GM12865 (cell line): Measurements from ENCODE around the gene TCTN3.
A peak's percentile ranks its signal among the peaks of the same experiment; 100 is the strongest.
"Not testable (repeated sequence)": the region's sequence is repeated elsewhere in the genome, so short reads cannot be mapped to it uniquely, and the experiment has no call there.

Experiments used
- DNase-seq: peaks from one replicate; pipeline ENCODE4 v3.0.0; 2010; ENCODE audit warnings: low read depth
- H3K4me3 ChIP-seq: 2 replicates; pipeline ENCODE4 v1.5.1; 2011; ENCODE audit warnings: mild to moderate bottlenecking, low read depth, low read length, control low read depth
- TF ChIP-seq, protein P1 (sequence below): IDR thresholded peaks from 2 replicates; pipeline ENCODE4 v1.5.1; 2011; ENCODE audit warnings: low read length, control low read depth, low read depth, inconsistent platforms; ENCODE audit not compliant: insufficient read depth; ENCODE audit errors: missing control alignments

Gene TCTN3

DNA sequence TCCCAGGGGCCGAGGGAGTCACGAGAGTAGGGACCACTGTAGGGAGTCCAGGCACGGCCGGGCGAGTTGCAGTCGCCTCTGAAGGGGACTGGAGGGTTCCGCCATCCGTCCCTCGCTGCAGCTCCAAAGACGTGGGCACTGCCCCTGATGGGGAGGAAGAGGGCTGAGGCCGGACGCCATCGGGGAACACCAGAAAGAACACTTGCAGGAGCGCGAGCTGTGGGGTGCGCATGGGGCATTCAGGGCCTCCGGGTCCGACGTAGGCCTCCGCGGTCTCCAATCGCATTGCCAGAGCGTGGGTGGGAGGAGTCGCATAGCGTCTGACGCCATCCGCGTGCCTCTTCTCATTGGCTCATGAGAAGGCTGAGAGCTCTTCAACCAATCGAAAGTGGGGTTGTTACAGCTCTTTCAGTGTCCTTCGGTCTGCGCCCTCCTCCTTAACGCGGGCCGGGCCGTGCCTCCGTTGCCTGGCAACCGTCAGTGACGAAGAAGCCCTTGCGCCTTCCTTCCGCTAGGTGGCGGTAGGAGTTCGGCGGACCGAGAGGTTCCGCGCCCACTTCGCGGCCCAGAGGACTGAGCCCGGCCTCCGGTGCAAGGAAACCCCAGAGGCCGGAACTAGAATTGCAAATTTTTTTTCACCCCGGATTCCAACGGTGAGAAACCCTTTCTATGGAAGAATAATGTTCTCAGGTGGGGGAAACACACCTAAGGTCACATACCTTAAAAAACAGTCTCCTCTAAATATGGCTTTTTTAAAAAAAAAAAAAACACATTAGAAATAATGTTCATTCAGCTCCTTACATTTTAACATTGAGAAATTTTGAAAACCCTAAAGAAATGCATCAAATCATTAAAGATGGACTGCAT is at the start of gene TCTN3:
TCTN3 (minus strand) TSS at position 260 of the 867 bp plus-strand sequence; CDS start at position 232, 28 bp downstream.
- TF ChIP-seq, protein P1, sequence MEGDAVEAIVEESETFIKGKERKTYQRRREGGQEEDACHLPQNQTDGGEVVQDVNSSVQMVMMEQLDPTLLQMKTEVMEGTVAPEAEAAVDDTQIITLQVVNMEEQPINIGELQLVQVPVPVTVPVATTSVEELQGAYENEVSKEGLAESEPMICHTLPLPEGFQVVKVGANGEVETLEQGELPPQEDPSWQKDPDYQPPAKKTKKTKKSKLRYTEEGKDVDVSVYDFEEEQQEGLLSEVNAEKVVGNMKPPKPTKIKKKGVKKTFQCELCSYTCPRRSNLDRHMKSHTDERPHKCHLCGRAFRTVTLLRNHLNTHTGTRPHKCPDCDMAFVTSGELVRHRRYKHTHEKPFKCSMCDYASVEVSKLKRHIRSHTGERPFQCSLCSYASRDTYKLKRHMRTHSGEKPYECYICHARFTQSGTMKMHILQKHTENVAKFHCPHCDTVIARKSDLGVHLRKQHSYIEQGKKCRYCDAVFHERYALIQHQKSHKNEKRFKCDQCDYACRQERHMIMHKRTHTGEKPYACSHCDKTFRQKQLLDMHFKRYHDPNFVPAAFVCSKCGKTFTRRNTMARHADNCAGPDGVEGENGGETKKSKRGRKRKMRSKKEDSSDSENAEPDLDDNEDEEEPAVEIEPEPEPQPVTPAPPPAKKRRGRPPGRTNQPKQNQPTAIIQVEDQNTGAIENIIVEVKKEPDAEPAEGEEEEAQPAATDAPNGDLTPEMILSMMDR: peak; percentile 98
- DNase-seq: peak; percentile 100
- H3K4me3 ChIP-seq: peak within 1 kb of the TSS; percentile 92

- TF ChIP-seq, protein P1: no peak
- peak overlapping the region; percentile 63 for H3K4me3 ChIP-seq
- no peak for DNase-seq
Measured at GRCh38 chr10:95742962-95743535, 49.3 kb upstream of the TCTN3 start.

DNA sequence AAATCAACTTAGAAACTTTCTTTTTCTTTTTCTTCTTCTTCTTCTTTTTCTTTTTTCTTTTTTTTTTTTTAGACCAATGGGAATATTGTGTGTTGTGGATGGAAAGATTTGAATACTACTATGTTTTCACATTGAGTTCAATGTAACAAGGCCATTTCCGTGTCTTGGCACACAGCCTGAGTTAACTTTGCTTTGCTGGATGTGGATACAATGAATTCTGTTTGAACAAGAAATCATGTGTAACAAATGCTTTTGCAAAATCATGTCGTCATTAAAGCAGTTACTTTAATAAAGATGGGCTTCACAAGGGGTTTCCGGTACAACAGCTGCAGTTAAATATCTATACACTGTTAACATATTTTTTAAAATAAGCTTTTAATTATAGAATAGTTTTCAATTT is 48.8 kb upstream of the TCTN3 start:
- TF ChIP-seq, protein P1: no peak
- peak; percentile 42 for DNase-seq
- H3K4me3 ChIP-seq: peak overlapping the region; percentile 63

GRCh38 chr10:95741807-95742467 is 48.2 kb upstream of the TCTN3 start:
- TF ChIP-seq, protein P1: peak; percentile 41
- DNase-seq: peak; percentile 77
- peak overlapping the region; percentile 63 for H3K4me3 ChIP-seq

GRCh38 chr10:95739056-95739455 is 45.3 kb upstream of the TCTN3 start:
- H3K4me3 ChIP-seq: no peak overlapping the region
- DNase-seq: no peak
- TF ChIP-seq, protein P1: no peak

DNA sequence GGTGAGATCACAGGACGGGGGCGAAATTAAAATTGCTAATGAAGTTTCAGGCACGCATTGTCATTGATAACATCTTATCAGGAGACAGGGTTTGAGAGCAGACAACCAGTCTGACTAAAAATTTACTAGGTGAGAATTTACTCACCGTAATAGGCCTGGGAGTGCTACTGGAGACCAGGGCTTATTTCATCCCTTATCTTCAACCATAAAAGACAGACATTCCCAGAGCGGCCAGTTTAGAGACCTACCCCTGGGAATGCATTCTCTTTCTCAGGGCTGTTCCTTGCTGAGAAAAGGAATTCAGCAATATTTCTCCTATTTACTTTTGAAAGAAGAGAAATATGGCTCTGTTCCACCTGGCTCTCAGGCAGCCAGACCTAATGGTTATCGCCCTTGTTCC is 39.2 kb upstream of the TCTN3 start:
- not testable (repeated sequence) for H3K4me3 ChIP-seq, DNase-seq

DNA sequence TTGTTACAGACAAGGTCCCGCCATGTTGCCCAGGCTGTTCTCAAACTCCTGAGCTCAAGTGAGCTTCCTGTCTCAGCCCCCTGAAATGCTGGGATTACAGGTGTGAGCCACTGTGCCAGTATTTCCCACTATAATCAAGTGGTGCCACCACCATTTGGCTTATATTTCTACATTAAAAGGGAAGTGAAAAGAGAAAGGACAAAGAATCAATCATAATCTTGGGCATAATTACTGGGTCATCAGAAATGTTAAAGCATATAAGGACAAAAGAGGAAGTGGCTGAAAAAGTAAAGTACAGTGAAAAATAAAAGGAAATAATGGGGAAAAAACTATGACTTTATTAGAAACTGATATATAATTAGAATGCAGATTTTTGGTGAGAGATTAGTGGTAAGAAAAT is 36.5 kb upstream of the TCTN3 start:
- DNase-seq: no peak
- TF ChIP-seq, protein P1: no peak
- H3K4me3 ChIP-seq: no peak overlapping the region
